Measurements from ENCODE around the gene RSAD2.

GRCh38 chr2:6906165-6906741 is 28.7 kb downstream of the RSAD2 start:
- TF ChIP-seq, protein P1, sequence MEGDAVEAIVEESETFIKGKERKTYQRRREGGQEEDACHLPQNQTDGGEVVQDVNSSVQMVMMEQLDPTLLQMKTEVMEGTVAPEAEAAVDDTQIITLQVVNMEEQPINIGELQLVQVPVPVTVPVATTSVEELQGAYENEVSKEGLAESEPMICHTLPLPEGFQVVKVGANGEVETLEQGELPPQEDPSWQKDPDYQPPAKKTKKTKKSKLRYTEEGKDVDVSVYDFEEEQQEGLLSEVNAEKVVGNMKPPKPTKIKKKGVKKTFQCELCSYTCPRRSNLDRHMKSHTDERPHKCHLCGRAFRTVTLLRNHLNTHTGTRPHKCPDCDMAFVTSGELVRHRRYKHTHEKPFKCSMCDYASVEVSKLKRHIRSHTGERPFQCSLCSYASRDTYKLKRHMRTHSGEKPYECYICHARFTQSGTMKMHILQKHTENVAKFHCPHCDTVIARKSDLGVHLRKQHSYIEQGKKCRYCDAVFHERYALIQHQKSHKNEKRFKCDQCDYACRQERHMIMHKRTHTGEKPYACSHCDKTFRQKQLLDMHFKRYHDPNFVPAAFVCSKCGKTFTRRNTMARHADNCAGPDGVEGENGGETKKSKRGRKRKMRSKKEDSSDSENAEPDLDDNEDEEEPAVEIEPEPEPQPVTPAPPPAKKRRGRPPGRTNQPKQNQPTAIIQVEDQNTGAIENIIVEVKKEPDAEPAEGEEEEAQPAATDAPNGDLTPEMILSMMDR (IDR thresholded peaks at IDR 0.05; ENCODE audit: poor library complexity): no peak
- TF ChIP-seq EZH2 (IDR thresholded peaks at IDR 0.05; ENCODE audit: borderline replicate concordance): no peak
- no peak for TF ChIP-seq EZH2phosphoT487 (IDR thresholded peaks at IDR 0.05; ENCODE audit: low read depth, severe bottlenecking, unreplicated experiment)

Data from hepatocyte (in vitro differentiated cells).